ENCODE measurements around the gene TTC7B. TPM values are rescaled to one million over a fixed set of nuclear protein-coding genes. Genes with fewer than 3 reads are reported as not detected.

TTC7B gene
- total RNA-seq, 2 experiments from 2014 or later: 5.6 to 7.8 TPM

DNA sequence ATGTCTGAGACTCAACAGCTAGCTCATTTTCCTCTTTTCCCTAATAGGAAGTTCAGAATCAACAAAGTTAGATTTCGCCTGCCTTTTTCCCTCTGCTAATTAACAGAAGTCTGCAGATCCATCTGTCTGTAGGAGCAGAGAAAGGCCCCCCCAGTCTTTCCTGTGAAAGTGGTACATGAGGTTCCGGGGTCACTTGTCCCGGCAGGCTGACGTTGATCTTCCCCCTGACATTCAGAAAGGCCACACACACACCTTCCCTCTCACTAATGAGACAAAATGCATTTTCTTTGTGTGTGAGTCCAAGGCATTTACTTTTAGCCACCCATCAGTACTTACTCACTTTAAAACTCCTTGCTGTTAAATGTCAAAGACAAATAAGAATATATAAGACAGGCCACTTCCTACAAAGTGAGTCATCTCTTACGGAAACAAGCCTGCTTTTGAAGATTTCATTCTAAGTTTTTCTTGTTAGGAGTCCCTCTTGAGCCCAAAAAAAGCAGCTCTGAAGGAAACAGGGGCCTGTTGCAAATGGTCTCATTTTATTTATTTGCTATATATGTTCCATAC, 138.7 kb downstream of the TTC7B start:
- ATAC-seq: peak; percentile 95
- Mint-ChIP-seq H3K4me3 (peak overlapping the region; percentile 61), H3K9me3 (no peaks in the 10 kb centered on the region), H3K4me1 (ENCODE audit: low read depth) (peaks cover 39% of the 10 kb centered on the region), H3K27ac (peak overlapping the region; percentile 97), H3K36me3 (ENCODE audit: low read depth) (no peaks in the 10 kb centered on the region), H3K27me3 (no peaks in the 10 kb centered on the region)
- intact Hi-C loops (cut with micrococcal nuclease): no loop called here
- ChIA-PET CTCF (interaction anchor here (1.0 kb wide), 1 partner anchor 17 kb away, joined by 3 read pairs; no protein-coding TSS in a partner anchor), POLR2A (interaction anchor here (1.1 kb wide), 1 partner anchor 282 kb away, joined by 3 read pairs; no protein-coding TSS in a partner anchor)
- peak; percentile 68 for DNase-seq
- TF ChIP-seq, protein P1, sequence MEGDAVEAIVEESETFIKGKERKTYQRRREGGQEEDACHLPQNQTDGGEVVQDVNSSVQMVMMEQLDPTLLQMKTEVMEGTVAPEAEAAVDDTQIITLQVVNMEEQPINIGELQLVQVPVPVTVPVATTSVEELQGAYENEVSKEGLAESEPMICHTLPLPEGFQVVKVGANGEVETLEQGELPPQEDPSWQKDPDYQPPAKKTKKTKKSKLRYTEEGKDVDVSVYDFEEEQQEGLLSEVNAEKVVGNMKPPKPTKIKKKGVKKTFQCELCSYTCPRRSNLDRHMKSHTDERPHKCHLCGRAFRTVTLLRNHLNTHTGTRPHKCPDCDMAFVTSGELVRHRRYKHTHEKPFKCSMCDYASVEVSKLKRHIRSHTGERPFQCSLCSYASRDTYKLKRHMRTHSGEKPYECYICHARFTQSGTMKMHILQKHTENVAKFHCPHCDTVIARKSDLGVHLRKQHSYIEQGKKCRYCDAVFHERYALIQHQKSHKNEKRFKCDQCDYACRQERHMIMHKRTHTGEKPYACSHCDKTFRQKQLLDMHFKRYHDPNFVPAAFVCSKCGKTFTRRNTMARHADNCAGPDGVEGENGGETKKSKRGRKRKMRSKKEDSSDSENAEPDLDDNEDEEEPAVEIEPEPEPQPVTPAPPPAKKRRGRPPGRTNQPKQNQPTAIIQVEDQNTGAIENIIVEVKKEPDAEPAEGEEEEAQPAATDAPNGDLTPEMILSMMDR (IDR thresholded peaks at IDR 0.05): no peak

DNA sequence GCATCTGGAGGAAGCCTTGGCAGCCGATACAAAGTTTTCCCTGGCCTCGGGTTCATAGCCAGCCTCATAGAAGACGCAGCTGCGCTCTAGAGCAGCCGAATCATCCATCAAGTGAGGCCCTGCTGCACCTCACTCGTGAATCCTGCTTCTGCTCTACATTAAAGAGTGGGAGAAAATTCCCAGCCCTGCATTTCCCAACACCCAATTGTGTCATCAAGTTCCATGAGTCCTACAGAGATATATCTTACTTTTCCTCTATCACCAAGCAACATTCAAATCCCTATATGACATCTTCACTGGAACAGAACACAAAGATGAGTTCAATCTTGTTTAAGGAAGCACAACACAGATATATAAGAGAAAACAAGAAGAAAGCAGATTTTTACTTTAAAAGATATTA, 139.3 kb downstream of the TTC7B start:
- Mint-ChIP-seq H3K4me3 (peak overlapping the region; percentile 61), H3K27me3 (no peaks in the 10 kb centered on the region), H3K36me3 (ENCODE audit: low read depth) (no peaks in the 10 kb centered on the region), H3K9me3 (no peaks in the 10 kb centered on the region), H3K27ac (peak overlapping the region; percentile 97), H3K4me1 (ENCODE audit: low read depth) (peaks cover 41% of the 10 kb centered on the region)
- intact Hi-C loops (cut with micrococcal nuclease): no loop called here
- ChIA-PET POLR2A (no interaction called here), CTCF (no interaction called here)
- TF ChIP-seq, protein P1 (IDR thresholded peaks at IDR 0.05): no peak
- no peak for ATAC-seq
- DNase-seq: no peak

DNA sequence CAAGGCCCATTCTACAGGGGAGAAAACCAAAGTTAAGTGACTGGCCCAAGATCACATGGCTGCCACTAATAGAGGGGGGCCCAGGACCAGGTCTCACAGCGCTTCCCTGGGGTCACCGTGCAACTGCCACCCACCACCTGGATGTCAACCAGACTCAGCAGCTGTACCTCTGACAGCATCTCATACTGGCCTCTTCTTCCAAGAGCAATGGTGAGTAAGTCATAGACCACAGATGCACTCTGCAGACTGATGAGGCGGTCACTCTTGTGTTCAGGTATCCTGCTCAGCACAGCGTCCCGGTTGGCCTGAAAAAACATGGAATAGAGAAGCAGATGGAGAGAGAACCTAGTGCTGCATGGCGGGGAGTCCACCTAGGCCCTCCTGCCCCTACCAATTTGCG, 139.9 kb downstream of the TTC7B start:
- Mint-ChIP-seq H3K27ac (peak overlapping the region; percentile 97), H3K4me3 (no peak overlapping the region), H3K4me1 (ENCODE audit: low read depth) (peaks cover 46% of the 10 kb centered on the region), H3K27me3 (no peaks in the 10 kb centered on the region), H3K36me3 (ENCODE audit: low read depth) (no peaks in the 10 kb centered on the region), H3K9me3 (no peaks in the 10 kb centered on the region)
- TF ChIP-seq, protein P1 (IDR thresholded peaks at IDR 0.05): no peak
- intact Hi-C loops (cut with micrococcal nuclease): no loop called here
- ATAC-seq: peak; percentile 29
- ChIA-PET CTCF (no interaction called here), POLR2A (interaction anchor here (0.8 kb wide), 1 partner anchor 19 kb away, joined by 3 read pairs; no protein-coding TSS in a partner anchor)
- DNase-seq: peak; percentile 17

DNA sequence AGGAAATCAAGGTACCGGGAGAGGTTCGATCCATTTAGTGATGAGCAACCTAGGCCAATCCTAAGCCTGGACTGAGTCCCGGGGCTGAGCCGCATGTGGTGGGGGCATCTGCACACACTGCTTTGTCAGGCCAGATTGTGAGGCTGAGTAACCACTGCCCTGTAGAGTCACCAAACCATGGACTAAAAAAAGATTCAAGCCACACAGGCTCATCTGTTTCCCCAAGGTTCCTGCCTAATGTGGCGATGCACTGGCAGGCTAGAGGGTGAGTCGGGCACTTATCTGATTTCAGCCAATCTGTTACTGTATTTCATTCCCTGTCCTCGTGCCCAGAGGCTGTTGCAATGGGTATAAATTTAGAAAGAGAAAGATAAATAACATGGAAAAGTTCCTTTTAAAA, 140.8 kb downstream of the TTC7B start:
- Mint-ChIP-seq H3K27me3 (no peaks in the 10 kb centered on the region), H3K4me3 (no peak overlapping the region), H3K9me3 (no peaks in the 10 kb centered on the region), H3K36me3 (ENCODE audit: low read depth) (no peaks in the 10 kb centered on the region), H3K27ac (no peak overlapping the region), H3K4me1 (ENCODE audit: low read depth) (peaks cover 55% of the 10 kb centered on the region)
- ChIA-PET CTCF (interaction anchor here (2.8 kb wide), 1 partner anchor 22 kb away, joined by 15 read pairs; no protein-coding TSS in a partner anchor), POLR2A (interaction anchor here (1.3 kb wide), 1 partner anchor 83 kb away, joined by 3 read pairs; no protein-coding TSS in a partner anchor)
- intact Hi-C loops (cut with micrococcal nuclease): no loop called here
- ATAC-seq (no peak), DNase-seq (no peak)
- TF ChIP-seq, protein P1 (IDR thresholded peaks at IDR 0.05): no peak

DNA sequence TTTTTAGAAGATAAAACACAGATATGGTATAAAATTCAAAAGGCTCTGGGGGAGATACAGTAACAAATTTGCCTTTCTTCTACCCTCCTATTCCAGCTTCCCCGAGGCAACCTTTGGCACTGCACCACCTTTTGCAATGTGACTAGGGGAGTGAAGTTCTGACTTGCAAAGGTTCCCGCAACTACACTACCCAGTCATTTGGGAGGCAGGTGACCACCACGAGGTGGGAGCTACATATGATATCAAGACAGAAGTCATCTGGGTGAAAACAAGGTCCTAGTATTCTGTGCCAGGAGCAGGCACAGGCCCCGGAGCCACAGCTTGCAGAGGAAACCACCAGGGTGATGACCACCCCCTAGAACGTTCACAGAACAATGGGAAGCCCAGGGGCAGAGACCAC, 141.5 kb downstream of the TTC7B start:
- TF ChIP-seq, protein P1 (IDR thresholded peaks at IDR 0.05): no peak
- H3K36me3 Mint-ChIP-seq (ENCODE audit: low read depth): peaks cover 4% of the 10 kb centered on the region
- peaks cover 5% of the 10 kb centered on the region for H3K9me3 Mint-ChIP-seq
- H3K27me3 Mint-ChIP-seq: no peaks in the 10 kb centered on the region
- H3K27ac Mint-ChIP-seq: no peak overlapping the region
- peaks cover 55% of the 10 kb centered on the region for H3K4me1 Mint-ChIP-seq (ENCODE audit: low read depth)
- intact Hi-C loops (cut with micrococcal nuclease): no loop called here
- ChIA-PET CTCF (interaction anchor here (2.8 kb wide), 1 partner anchor 23 kb away, joined by 15 read pairs; no protein-coding TSS in a partner anchor), POLR2A (interaction anchor here (1.3 kb wide), 1 partner anchor 84 kb away, joined by 3 read pairs; no protein-coding TSS in a partner anchor)
- ATAC-seq (no peak), DNase-seq (no peak)
- no peak overlapping the region for H3K4me3 Mint-ChIP-seq

All from activated CD8-positive, alpha-beta T cell treated with anti-CD3 and anti-CD28 coated beads for 36 hours (primary cell).